ENCODE measurements around the gene ACP1. TPM values are rescaled to one million over a fixed set of nuclear protein-coding genes. Genes with fewer than 3 reads are reported as not detected.

The ACP1 gene
- 63.3 and 69.2 TPM in 2 replicates for total RNA-seq

DNA sequence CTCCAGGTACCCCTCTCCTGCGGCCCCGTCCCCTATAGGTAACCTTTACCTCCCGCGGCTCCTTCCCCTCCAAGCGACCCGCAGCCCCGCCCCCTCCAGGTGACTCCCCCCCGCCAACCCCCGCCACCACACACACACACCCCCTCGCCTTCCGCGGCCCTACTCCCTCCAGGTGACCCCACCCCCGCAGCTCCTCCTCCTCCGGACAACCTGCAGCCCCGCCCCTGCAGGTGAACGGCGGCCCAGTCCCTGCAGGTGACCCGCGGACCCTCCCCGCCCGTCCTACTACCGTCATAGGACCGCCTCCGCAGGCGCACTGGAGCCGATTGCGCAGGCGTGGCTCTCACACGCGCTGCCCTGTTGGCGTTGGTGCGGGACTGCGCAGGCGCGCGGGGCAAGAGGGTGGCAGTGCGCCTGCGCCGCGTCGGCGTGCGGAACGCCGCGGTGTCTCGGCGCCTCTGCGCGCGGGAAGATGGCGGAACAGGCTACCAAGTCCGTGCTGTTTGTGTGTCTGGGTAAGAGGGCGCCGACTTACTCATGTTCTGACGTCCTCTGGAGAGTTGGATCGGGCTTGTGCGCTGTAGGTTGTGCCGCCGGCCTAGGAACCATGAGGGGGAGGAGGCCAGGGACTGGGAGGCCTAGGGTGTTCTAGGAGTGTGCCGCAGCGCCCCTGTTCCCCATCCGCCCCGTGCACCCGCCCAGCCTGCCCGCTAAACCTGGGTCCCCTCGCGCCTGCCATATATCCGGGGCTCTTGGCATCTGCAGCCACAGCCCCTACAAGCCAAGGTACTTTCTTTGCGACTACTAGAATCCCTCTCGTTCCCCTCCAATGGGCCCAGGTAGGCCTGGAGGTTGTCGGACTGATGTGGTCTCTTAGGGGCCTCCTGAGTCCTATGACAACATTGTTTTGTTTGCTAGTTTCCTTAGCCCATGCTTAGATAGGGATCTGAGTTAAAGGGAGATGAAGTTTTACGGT, at the start of gene ACP1:
TSS of gene ACP1 (plus strand) at position 455 of the 976 bp plus-strand sequence. CDS start at position 473, 18 bp downstream.

DNA sequence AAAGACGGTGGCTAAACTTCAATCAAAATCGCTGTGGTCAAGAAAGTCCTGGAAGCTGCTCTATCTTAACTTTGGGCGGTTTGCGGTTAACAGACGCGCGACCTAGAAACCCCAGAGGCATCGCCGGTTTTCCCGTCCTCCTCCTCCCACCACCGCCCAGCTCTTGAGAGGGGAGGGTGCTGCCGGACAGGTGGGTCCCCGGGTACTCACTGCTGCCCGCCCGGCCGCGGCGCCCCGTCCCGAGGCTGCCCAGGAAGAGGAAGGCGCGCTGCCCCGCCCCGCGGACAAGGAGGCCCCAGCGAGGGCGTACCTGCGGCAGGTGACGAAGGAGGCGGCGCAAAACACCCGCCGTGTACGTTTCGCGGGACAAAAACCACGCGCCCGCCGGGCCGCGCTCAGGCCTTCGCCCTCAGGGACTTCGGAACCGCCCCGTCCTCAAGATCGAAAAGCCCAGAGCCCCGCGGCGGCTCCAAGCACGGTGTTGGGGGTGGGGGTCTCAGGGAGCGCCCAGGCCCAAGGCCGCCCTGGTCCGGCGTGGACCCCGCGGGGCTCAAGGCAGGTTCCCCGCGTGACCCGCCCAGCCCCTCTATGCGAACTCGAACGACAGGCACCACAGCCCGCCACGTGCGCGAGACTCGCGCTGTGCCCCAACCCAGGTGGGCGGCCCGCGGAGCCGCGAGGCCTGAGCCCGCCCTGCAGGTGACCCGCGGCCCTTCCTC, 814 bp upstream of the ACP1 start, which contains the start of gene SH3YL1:
TSS of gene SH3YL1 (minus strand) at position 259 of the 719 bp plus-strand sequence. CDS start at position 211, 48 bp downstream.

DNA sequence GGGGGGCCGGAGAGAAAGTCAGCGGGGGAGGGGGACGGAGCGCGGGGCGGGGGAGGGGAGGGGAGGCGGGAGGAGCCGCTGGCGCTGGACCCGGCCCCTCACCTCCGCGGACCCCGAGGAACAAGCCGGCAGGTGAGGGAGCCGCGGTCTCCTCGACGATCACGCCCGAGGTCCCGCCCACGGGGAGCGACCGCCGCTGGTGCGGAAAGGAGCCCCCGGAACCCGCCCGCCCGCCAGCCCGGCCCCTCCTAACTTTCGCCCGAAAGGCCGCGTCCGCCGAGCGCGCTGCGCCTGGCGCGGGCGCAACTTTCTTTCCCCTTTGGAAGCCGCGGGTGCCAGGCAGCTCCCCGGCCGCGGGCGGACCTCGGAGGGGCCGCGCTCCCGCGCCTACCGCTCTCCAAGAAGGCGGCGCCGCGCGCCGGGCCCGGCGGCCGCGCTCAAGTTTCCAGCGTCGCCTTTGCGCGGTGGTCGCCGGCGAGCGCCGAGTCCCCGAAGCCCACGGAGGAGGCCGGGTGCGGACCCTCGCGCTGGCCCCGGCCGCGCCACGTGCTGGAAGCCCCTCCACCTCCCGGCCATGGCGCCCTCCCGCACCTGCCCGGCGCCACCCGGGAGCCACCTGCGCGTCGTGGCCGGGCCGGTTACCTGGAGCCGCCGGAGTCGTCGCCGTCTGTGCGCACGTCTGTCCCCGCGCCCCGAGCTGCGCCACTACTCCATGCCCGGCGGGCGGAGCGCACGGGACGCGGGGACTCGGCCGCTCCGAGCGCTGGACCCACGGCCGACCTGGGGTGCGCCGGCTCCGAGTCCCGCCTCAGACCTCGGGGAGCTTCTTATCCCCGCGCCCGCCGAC, 23.4 kb downstream of the ACP1 start, which contains the start of gene ALKAL2:
TSS of gene ALKAL2 (minus strand) at position 181 of the 847 bp plus-strand sequence. CDS start 256 bp downstream, outside the sequence.

Other genes starting within 250 kb of the ACP1 start
- gene FAM110C, start 218.4 kb upstream of the ACP1 start, total RNA-seq, result under 0.01 TPM in 1 of 2 replicates, not detected in the other
- gene SH3YL1, start 915 bp upstream of the ACP1 start, total RNA-seq, result 47.1 and 51.0 TPM in 2 replicates
- gene ALKAL2, start 23.1 kb downstream of the ACP1 start, total RNA-seq, result not detected in 2 replicates

Measured in hair follicle dermal papilla cell (primary cell).